Measurements from ENCODE around the gene GNB3. TPM values are rescaled to one million over a fixed set of nuclear protein-coding genes. Genes with fewer than 3 reads are reported as not detected.

Gene GNB3
- polyA plus RNA-seq, 2 of the 4 experiments (the other 2 are of a cell fraction): 0.94 to 2.7 TPM

- DNase-seq (ENCODE audit: low read depth in 1 of 2, low spot score in 1 of 2): peak; percentile 76 to 82
- H3K4me3 ChIP-seq: peak overlapping the region; percentile 77
- H3K9me3 ChIP-seq: no peaks in the 10 kb centered on the region
- FAIRE-seq: no peak
- ChIA-PET POLR2A (interaction anchor here (0.9 to 6.0 kb wide), 3 partner anchors 21 to 90 kb away, joined by 3 to 105 read pairs (median 30); partner anchors contain the start of genes C12orf57 and RNU7-1), CTCF (interaction anchor here (0.5 to 17.9 kb wide), 21 partner anchors 8 to 416 kb away, joined by 3 to 399 read pairs (median 15); partner anchors contain the start of genes ATN1, C12orf57, CDCA3 and ENO2)
- peak; percentile 40 for TF ChIP-seq GATA3 (IDR thresholded peaks at IDR 0.05; ENCODE audit: borderline replicate concordance)
- TF ChIP-seq POLR2AphosphoS2 (conservative IDR thresholded peaks at IDR 0.05; ENCODE audit: low read length): peak; percentile 79
- no peak for TF ChIP-seq ZFP36 (IDR thresholded peaks at IDR 0.05; ENCODE audit: borderline replicate concordance, partially characterized antibody)
- no peak for TF ChIP-seq RARB (CRISPR knock-in tag; IDR thresholded peaks at IDR 0.05)
- TF ChIP-seq, protein P1, sequence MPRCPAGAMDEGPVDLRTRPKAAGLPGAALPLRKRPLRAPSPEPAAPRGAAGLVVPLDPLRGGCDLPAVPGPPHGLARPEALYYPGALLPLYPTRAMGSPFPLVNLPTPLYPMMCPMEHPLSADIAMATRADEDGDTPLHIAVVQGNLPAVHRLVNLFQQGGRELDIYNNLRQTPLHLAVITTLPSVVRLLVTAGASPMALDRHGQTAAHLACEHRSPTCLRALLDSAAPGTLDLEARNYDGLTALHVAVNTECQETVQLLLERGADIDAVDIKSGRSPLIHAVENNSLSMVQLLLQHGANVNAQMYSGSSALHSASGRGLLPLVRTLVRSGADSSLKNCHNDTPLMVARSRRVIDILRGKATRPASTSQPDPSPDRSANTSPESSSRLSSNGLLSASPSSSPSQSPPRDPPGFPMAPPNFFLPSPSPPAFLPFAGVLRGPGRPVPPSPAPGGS (IDR thresholded peaks at IDR 0.05): peak; percentile 30; the same call in 1 of the 3 replicates
- TF ChIP-seq, protein P2, sequence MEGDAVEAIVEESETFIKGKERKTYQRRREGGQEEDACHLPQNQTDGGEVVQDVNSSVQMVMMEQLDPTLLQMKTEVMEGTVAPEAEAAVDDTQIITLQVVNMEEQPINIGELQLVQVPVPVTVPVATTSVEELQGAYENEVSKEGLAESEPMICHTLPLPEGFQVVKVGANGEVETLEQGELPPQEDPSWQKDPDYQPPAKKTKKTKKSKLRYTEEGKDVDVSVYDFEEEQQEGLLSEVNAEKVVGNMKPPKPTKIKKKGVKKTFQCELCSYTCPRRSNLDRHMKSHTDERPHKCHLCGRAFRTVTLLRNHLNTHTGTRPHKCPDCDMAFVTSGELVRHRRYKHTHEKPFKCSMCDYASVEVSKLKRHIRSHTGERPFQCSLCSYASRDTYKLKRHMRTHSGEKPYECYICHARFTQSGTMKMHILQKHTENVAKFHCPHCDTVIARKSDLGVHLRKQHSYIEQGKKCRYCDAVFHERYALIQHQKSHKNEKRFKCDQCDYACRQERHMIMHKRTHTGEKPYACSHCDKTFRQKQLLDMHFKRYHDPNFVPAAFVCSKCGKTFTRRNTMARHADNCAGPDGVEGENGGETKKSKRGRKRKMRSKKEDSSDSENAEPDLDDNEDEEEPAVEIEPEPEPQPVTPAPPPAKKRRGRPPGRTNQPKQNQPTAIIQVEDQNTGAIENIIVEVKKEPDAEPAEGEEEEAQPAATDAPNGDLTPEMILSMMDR (IDR thresholded peaks at IDR 0.05): no peak
- TF ChIP-seq, protein P3, sequence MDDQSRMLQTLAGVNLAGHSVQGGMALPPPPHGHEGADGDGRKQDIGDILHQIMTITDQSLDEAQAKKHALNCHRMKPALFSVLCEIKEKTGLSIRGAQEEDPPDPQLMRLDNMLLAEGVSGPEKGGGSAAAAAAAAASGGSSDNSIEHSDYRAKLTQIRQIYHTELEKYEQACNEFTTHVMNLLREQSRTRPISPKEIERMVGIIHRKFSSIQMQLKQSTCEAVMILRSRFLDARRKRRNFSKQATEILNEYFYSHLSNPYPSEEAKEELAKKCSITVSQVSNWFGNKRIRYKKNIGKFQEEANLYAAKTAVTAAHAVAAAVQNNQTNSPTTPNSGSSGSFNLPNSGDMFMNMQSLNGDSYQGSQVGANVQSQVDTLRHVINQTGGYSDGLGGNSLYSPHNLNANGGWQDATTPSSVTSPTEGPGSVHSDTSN (IDR thresholded peaks at IDR 0.05): peak; percentile 88
- TF ChIP-seq JUN (IDR thresholded peaks at IDR 0.05): peak; percentile 58 to 62; a peak in 3 of 5 replicates
- no peak for TF ChIP-seq MYC (IDR thresholded peaks at IDR 0.05; ENCODE audit: borderline replicate concordance, low read length)
- no peak for TF ChIP-seq SMC3 (IDR thresholded peaks at IDR 0.05)
- TF ChIP-seq TFCP2L1 (CRISPR knock-in tag; IDR thresholded peaks at IDR 0.05): no peak
- TF ChIP-seq CBX2 (IDR thresholded peaks at IDR 0.05; ENCODE audit: borderline replicate concordance, low read depth): no peak
- TF ChIP-seq POLR2A (IDR thresholded peaks at IDR 0.05; ENCODE audit: low read length): peak; percentile 65
- TF ChIP-seq, protein P4, sequence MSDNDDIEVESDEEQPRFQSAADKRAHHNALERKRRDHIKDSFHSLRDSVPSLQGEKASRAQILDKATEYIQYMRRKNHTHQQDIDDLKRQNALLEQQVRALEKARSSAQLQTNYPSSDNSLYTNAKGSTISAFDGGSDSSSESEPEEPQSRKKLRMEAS (IDR thresholded peaks at IDR 0.05): peak; percentile 35; the same call in 1 of the 2 replicates
- no peak for TF ChIP-seq FOXS1 (CRISPR knock-in tag; IDR thresholded peaks at IDR 0.05)
- TF ChIP-seq KDM5A (IDR thresholded peaks at IDR 0.05): no peak
- H3K4me1 ChIP-seq: peaks cover 50% of the 10 kb centered on the region
- peak overlapping the region; percentile 93 to 94 for H3K27ac ChIP-seq
- peak overlapping the region; percentile 100 for H3K4me2 ChIP-seq
- WGBS (ENCODE audit: missing lambda C conversion rate): 42% methylated on average over 8 of the region's 12 CpGs
- ATAC-seq: peak; percentile 26 to 59
Measured at GRCh38 chr12:6871052-6871957, 30.6 kb downstream of the GNB3 start.

DNA sequence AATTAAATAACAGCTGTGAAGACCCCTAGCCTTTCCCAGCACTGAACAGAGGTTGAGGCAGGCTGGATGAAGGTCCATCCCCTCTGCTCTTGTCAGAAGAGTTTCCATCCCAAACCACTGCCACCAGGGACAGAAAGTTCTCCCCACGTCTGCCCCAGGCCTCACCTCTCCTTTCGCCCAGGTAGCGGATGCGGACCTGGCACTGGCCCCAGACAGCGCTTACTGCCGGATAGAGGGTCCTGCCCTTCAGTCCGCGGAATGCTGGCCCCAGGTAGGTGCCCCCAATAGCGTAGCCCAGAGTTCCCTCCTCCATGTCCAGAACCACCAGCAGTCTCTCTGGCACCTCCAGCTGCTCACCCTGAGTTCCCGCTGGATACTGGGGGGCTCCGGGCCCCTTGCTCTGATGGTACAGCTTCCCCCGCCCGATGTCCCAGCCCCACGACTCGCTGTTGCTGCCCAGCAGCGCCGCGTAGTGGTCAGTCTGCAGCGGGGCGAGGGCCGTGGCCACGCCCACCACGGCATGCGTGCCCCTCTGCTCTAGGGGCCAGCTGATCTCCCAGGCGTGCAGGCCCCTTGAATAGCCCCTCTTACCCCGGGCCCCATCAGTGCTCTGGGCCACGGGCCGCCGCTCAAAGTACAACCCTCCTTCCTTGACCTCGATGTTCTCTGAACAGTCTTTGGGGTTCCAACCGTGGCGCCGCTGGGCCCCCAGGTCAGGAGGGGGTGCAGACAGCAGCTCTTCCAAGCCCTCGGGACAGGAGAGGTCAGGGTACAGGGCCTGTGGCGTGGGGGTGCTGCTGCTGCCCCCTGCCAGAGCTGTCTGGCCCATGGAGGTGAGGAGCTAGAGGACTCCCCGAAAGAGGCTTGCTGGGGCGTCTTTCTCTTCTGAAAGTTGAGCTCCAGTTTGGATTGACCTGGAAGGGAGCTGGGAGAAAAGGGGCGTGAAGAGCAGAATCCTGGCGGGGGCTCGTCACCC is 31.6 kb downstream of the GNB3 start:
- Histone ChIP-seq H3K4me1 (peaks cover 42% of the 10 kb centered on the region), H3K4me2 (peak overlapping the region; percentile 100), H3K9me3 (no peaks in the 10 kb centered on the region), H3K27ac (peak overlapping the region; percentile 93 to 94), H3K4me3 (peak overlapping the region; percentile 77)
- 2% methylated on average over 31 of the region's 40 CpGs for WGBS (ENCODE audit: missing lambda C conversion rate)
- DNase-seq (ENCODE audit: low read depth in 1 of 2, low spot score in 1 of 2): peak; percentile 78 to 81
- ChIA-PET POLR2A (interaction anchor here (0.6 to 6.0 kb wide), 19 partner anchors 10 to 333 kb away, joined by 3 to 105 read pairs (median 4); partner anchors contain the start of genes C12orf57, CDCA3, COPS7A and ENO2), CTCF (interaction anchor here (0.5 to 17.9 kb wide), 38 partner anchors 9 to 417 kb away, joined by 3 to 399 read pairs (median 6); partner anchors contain the start of genes ATN1, C12orf57, C1RL and CDCA3)
- peak; percentile 52 to 70 for ATAC-seq
- no peak for FAIRE-seq
- TF ChIP-seq POLR2A (IDR thresholded peaks at IDR 0.05; ENCODE audit: low read length) (peak; percentile 59), RAD21 (conservative IDR thresholded peaks at IDR 0.05 in 1 of 2, IDR thresholded peaks at IDR 0.05 in 1 of 2) (peak; percentile 65 to 70), PHF8 (IDR thresholded peaks at IDR 0.05; ENCODE audit: borderline replicate concordance, low read depth) (peak; percentile 27; the same call in 1 of the 2 replicates), SMC3 (IDR thresholded peaks at IDR 0.05) (peak; percentile 88), TP53 (CRISPR knock-in tag; IDR thresholded peaks at IDR 0.05) (no peak), GATA3 (IDR thresholded peaks at IDR 0.05; ENCODE audit: borderline replicate concordance) (peak; percentile 25; the same call in 1 of the 2 replicates), RNF2 (IDR thresholded peaks at IDR 0.05; ENCODE audit: borderline replicate concordance, low read depth) (0 out of 2 replicates have a peak, but pooled peaks have one; percentile 75), MYC (IDR thresholded peaks at IDR 0.05; ENCODE audit: borderline replicate concordance, low read length) (peak; percentile 60; the same call in 1 of the 2 replicates)
- TF ChIP-seq, protein P3 (IDR thresholded peaks at IDR 0.05): peak; percentile 73
- TF ChIP-seq, protein P2 (IDR thresholded peaks at IDR 0.05): peak; percentile 94
